COLO668 (cell line): Measurements from ENCODE around the gene CDKN2B.

ENCODE experiments used
- DNase-seq: peaks from one replicate; lab custom pipeline; 2025; ENCODE audit not compliant: unreplicated experiment; lab: John Stamatoyannopoulos, UW

CDKN2B gene

GRCh38 chr9:21995006-21995665 lies 14.0 kb downstream of the CDKN2B start:
- peak; percentile 90 for DNase-seq

DNA sequence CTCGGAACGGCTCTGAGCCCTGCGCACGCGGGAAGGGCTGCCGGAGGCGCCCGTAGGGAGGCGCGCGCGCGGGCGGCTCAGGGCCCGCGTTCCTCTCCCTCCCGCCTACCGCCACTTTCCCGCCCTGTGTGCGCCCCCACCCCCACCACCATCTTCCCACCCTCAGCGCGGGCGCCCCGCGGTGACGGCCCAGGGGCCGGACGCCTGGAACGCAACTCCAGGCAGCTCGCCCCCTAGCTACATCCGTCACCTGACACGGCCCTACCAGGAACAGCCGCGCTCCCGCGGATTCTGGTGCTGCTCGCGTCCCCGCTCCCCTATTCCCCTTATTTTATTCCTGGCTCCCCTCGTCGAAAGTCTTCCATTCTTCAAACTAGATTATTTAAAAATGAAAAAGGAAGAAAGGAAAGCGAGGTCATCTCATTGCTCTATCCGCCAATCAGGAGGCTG lies 14.5 kb downstream of the CDKN2B start, which contains the start of gene CDKN2B-AS1:
CDKN2B-AS1 (plus strand) TSS at position 236 of the 450 bp plus-strand sequence.
- DNase-seq, result peak; percentile 95

- no peak for DNase-seq
These were observed 15.1 kb downstream of the CDKN2B start, which contains the start of gene CDKN2A for GRCh38 chr9:21993893-21994555. TSS of gene CDKN2A (minus strand) at chr9:21994392.

GRCh38 chr9:21993007-21993406 lies 16.1 kb downstream of the CDKN2B start:
- DNase-seq, result no peak

GRCh38 chr9:21991072-21991959 lies 17.8 kb downstream of the CDKN2B start:
- DNase-seq, result peak; percentile 15

DNA sequence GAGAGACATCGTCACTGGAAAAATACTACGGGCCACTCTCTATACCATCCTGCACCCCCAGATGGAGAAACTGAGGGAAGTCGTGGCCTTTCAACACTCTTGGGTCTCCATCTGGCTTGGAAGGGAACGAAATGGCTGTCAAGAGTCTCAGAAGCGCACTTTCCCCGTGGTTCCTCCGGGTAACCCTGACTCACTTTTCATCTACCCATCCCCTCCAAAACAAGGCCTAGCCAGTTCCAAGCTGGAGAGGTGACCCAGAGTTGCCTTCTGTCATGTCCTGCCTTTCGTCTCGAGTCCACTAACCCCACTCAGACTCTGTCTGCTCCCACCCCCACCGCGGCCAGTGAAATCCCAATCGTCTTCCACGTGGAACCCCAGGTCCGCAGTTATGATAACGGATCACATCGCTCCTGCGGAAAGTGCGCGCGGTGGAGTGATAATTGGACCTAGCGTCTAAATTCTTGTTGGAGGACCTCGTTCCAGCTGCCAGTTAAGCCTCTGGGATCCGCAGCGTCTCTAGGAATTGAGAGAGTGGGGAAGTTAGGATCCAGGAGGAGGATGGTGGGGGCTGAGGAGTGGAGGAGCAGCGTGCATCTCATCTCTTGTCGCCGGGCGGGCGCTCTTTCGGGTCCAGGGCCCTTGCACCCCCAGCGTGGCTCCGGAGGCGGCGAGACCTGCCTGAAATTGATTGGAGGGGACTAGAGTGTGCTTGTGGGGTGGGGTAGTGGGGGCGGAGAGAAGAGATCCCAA lies 19.5 kb downstream of the CDKN2B start:
- DNase-seq, result no peak

- DNase-seq, result no peak
These were observed 20.8 kb downstream of the CDKN2B start for GRCh38 chr9:21988056-21988990.

DNA sequence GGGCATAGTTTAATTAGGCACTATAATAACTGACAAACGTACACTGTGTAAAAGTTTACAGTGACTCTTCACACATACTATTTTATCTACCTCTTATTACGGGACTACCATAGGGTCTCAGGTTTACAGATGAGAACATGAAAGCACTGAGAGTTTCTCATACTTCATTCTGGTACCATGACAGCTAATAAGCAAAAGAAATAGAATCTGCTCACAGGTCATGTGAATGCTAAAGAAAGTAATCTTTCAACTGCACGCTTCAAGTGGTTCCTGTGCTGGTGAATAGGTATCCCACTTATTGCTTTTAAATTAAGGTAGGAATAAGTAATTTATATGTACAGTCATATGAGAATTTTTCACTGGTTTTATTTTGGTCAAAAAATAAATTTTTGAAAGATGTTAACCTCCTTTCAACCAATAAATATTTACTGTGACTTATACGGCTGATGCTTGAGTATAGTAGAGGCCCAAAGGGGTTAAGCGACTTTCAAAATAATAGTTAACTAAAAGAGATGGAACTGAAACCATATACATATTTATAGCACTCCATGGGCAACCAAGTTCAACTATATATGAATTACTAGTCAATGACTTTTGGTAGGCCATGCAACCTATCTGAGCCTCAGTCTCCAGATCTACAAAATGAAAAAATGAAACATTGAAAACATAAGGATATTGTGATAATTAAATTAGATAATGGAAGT lies 23.0 kb downstream of the CDKN2B start:
- DNase-seq, result no peak

DNA sequence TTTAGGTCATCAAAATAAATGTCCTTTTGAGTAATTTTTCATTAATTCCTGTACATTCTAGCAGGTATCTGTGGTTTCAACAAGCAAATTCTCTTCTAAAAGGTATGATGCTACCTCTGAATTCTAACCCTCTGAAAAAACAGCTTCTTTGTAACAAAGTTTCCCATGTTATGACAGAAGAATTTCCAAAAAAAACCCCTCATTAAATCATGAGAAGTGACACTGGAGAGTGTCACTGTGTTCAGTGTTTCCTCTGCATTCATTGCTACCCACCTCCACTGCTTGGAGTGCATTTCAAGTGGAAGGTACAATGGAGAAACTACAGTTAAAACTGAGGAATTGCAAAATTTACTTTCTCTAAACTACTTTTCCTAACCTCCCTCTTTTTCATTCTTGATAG lies 25.0 kb downstream of the CDKN2B start:
- DNase-seq, result no peak

GRCh38 chr9:21983561-21983935 lies 25.6 kb downstream of the CDKN2B start:
- DNase-seq, result no peak

- no peak for DNase-seq
These were observed 26.1 kb downstream of the CDKN2B start for GRCh38 chr9:21982861-21983560.

GRCh38 chr9:21982391-21982790 lies 26.7 kb downstream of the CDKN2B start:
- no peak for DNase-seq

DNA sequence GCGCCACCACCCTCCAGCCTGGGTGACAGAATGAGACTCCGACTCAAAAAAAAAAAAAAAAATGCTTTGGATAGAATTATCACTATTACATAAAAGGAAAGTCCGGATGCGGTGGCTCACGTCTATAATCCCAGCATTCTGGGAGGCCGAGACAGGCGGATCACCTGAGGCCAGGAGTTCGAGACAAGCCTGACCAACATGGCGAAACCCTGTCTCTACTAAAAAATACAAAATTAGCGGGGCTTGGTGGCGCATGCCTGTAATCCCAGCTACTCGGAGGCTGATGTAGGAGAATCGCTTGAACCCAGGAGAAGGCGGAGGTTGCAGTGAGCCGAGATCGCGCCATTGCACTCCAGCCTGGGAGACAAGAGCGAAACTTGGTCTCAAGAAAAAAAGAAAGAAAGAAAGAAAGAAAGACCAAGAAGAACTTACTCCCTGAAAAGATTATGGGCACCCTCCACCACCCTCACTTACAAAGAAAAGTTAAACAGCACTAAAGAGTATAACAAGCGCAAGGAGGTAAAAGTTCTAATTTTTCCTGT lies 32.7 kb downstream of the CDKN2B start:
- DNase-seq, result no peak

DNA sequence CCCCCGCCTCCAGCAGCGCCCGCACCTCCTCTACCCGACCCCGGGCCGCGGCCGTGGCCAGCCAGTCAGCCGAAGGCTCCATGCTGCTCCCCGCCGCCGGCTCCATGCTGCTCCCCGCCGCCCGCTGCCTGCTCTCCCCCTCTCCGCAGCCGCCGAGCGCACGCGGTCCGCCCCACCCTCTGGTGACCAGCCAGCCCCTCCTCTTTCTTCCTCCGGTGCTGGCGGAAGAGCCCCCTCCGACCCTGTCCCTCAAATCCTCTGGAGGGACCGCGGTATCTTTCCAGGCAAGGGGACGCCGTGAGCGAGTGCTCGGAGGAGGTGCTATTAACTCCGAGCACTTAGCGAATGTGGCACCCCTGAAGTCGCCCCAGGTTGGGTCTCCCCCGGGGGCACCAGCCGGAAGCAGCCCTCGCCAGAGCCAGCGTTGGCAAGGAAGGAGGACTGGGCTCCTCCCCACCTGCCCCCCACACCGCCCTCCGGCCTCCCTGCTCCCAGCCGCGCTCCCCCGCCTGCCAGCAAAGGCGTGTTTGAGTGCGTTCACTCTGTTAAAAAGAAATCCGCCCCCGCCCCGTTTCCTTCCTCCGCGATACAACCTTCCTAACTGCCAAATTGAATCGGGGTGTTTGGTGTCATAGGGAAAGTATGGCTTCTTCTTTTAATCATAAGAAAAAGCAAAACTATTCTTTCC lies 34.2 kb downstream of the CDKN2B start:
- DNase-seq, result peak; percentile 77

DNA sequence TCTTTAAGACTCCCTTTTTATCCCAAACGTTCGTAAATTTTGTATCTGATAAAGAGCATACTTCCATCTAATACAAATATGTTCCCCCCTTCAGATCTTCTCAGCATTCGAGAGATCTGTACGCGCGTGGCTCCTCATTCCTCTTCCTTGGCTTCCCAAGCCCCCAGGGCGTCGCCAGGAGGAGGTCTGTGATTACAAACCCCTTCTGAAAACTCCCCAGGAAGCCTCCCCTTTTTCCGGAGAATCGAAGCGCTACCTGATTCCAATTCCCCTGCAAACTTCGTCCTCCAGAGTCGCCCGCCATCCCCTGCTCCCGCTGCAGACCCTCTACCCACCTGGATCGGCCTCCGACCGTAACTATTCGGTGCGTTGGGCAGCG lies 34.8 kb downstream of the CDKN2B start:
- DNase-seq, result peak; percentile 44

DNA sequence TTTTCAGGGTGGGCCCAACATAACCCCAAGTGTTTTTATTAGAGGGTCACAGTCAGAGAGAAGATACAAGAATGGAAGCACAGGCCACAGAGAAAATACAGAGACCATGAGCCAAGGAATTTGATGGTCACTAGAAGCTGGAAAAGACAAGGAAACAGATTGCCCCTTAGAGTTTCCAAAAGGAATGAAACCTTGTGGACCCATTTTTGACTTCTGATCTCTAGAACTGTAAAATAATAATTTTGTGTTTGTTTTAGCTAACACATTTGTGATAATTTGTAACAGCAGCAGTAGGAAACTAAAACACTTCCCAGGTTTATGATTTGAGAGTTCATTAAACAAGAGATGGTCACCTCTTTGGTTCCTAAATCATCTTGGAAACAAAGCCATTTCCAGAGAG lies 36.7 kb downstream of the CDKN2B start:
- DNase-seq, result no peak

GRCh38 chr9:21970800-21971640 lies 38.1 kb downstream of the CDKN2B start:
- no peak for DNase-seq
